NCI-H526 (cell line): ENCODE measurements around the gene MACROD1.
A peak's percentile ranks its signal among the peaks of the same experiment; 100 is the strongest.

Experiments
- DNase-seq, 2 experiments: peaks; one replicate each; lab custom pipeline; 2025; lab: John Stamatoyannopoulos, UW

MACROD1 gene, protein sequence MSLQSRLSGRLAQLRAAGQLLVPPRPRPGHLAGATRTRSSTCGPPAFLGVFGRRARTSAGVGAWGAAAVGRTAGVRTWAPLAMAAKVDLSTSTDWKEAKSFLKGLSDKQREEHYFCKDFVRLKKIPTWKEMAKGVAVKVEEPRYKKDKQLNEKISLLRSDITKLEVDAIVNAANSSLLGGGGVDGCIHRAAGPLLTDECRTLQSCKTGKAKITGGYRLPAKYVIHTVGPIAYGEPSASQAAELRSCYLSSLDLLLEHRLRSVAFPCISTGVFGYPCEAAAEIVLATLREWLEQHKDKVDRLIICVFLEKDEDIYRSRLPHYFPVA

DNA sequence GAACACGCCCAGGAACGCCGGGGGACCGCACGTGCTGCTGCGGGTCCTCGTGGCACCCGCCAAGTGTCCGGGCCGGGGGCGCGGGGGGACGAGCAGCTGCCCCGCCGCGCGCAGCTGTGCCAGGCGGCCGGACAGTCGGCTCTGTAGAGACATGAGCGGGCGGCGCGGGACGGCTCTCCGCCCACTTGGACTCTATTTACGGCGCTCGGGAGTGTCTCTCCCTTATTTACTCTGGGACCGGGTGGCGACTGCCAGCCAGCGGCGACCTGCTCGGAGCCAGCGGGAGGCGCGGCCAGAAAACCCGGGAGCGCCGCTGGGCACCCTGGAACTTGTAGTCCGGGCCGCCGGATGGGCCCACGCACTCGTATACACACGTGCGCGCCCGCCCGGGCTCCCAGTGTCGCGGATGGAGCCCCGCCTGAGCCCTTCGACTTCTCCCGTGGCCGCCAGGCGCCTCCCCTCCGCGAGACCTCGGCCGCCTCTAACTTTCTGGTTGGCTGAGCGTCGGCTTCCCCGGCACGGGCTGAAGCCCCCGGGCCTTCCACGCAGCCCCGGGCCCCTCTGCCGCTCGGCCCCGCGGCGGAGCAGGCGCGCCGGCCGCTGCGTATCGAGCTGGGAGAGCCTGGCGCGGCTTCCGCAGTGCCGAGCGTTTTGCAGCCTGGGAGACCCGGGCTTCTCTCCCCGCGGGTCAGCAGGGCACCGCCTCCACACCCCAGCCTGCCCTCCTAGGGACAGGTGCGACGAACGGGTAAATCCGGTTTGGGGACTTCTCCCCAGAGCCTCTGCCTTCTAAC, at the start of gene MACROD1:
Gene MACROD1, minus strand, starts transcription at position 272 of the 794 bp plus-strand sequence. Its CDS starts 119 bp downstream, at position 153.
- DNase-seq: peak; percentile 87 to 98

DNA sequence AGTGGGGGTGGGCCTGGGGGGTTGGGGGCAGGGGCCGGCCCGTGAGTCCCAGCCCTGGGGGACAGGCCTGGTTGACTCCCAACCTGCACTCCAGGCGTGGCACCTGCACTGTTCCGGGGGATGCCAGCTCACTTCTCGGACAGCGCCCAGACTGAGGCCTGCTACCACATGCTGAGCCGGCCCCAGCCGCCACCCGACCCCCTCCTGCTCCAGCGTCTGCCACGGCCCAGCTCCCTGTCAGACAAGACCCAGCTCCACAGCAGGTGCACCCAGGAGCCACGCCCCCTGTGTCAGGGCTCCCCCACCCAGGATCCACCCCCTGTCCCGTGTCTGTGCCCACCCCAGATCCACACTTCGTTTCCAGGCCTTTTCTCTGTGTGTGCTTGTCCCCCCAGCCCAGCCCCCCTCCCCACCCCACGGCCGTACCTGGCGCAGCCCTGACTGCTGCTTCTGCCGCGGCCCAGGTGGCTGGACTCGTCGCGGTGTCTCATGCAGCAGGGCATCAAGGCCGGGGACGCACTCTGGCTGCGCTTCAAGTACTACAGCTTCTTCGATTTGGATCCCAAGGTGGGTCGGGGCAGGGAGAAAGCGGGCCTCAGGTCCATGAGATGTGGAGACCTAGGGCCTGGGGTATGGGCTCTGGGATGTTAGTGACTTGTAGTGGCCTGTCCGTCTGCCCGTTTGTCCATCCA, 45.4 kb upstream of the MACROD1 start:
- no peak for DNase-seq

DNA sequence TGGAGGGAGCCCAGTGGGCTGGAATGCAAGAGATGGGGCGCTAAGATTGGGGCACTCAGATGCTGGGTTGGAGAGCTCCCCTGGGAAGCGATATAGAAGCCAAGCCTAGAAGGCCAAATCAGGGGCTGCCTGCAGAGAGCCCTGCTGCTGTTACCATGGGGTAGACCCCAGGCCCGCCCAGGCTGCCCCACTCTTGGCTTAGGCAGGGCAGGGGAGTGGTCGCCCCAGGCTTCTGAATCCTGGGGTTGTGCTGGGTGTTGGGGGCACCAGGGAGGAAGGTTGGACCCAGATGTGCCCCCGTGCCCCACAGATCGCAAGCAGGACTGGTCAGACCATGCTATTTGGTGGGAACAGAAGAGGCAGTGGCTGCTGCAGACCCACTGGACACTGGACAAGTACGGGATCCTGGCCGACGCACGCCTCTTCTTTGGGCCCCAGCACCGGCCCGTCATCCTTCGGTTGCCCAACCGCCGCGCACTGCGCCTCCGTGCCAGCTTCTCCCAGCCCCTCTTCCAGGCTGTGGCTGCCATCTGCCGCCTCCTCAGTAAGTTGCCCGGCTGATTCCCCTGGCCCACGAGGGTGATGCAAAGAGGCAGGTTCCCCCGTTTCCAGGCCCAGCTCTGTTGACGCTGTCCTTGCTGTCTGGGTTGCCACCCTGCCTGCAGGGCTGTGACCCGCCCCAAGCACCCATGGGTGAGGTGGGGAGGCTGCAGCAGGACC, 44.5 kb upstream of the MACROD1 start:
- no peak for DNase-seq

DNA sequence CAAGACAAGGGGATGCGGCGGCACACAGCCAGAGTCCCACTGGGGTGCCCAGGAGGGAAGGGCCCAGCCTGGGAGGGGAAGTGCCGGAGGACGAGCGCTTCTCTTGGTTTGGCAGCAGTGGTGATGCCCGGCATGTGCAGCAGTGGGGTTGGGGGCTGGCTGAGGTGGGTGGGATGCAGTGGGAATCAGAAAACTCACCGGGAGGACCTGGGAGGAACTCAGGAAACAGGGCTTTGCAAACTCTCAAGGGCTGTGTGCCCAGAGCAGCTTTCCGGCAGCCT, 43.6 kb upstream of the MACROD1 start:
- no peak for DNase-seq

DNA sequence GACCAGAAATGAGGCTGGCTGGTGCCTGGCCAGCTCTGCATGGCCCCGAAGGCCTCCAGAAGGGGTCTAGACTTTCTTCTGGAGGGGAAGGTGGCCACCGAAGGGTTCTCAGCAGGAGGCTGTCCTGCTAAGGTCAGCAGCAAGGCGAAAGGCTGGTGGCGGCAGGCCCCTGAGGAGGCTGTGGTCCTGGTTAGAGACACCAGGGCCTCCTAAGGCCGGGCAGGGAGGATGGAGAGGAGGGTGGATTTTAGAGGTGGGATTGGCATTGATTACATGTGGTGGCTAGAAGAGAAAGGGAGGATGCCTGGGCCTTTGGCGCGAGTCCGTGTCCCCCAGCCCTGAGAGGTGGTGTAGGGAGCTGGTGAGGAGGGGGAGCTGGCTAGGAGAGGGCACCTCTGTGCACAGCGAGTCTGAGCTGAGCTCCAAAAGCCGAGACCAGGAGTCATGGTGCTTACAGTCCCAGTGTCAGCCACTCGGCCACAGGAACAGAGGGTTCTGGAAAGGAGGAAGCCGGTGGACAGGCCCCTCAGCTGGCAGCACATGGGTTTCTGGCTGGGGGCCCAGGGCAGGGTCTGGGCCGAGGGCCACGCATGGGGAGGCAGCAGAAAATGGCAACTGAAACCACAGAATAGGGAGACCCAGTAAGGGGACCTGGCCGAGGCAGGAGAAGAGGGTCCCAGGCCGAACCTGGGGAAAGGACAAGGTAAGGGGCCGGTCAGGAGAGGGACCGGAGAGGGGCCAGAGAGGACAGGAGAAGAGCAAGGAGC, 43.1 kb upstream of the MACROD1 start:
- DNase-seq: no peak

DNA sequence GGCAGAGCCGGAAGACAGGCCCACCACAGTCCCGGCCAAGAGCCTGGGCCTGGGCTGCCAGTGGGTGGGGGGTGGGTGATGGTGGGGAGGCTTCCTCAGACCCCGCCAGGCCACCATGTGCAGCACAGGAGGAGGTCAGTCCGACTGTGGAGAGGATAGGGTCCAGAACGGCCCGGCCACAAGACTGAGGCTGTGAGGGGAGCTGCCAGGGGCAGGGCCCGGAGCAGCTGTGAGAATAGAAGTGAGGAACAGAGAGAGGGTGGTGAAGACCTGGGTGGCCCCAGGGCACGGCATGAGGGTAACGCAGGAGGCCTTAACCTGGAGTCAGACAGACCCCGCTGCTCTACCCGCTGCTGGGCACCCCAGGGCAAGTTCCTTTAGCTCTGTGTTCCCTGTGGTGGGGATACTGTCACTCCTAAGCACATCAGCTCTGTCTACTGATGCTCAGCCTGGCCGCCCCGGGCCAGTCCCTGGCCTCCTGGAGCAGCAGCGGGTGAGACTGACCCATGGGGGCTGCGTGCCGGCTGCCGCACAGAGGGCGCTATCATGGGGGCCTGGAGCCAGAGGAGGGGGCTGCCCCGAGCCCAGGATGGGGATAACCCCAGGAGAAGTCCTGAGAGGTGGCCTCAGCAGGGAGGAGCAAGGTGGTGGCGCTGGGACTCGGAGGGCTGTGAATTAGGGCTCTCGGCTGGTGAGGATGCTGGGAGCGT, 42.3 kb upstream of the MACROD1 start:
- DNase-seq: no peak

DNA sequence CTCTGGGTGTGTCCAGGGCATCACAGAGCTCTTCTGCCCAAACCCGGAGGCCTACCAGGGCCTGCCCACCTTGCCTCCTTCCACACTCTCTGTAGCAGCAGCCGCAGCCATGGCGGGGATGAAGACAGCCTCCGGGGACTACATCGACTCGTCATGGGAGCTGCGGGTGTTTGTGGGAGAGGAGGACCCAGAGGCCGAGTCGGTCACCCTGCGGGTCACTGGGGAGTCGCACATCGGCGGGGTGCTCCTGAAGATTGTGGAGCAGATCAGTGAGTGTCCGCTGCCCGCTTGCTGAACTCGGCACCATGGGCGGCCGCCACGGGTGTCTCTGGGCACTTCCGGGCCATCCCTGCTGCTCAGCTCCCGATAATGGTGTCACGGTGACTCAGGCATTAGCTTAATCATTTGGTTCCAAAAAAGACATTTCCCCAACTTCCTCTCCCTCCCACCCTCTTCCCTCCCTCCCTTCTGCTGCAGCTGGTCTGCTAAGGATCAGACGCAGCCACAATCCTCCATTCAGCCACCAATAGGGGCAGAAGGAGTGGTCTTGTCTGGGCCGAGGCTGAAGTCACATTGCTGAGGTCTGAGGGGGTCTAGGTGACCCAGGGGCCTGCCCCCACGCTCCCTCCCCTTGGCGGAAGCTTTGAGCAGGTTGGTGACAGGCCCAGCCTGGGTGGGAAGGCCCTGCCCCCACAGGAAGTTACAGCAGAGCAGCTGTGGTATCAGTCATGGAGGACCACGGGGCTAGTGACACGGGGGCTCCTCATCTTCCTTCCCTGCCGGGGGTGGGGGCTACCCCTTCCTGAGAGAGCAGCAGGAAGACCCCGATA, 41.6 kb upstream of the MACROD1 start:
- no peak for DNase-seq

DNA sequence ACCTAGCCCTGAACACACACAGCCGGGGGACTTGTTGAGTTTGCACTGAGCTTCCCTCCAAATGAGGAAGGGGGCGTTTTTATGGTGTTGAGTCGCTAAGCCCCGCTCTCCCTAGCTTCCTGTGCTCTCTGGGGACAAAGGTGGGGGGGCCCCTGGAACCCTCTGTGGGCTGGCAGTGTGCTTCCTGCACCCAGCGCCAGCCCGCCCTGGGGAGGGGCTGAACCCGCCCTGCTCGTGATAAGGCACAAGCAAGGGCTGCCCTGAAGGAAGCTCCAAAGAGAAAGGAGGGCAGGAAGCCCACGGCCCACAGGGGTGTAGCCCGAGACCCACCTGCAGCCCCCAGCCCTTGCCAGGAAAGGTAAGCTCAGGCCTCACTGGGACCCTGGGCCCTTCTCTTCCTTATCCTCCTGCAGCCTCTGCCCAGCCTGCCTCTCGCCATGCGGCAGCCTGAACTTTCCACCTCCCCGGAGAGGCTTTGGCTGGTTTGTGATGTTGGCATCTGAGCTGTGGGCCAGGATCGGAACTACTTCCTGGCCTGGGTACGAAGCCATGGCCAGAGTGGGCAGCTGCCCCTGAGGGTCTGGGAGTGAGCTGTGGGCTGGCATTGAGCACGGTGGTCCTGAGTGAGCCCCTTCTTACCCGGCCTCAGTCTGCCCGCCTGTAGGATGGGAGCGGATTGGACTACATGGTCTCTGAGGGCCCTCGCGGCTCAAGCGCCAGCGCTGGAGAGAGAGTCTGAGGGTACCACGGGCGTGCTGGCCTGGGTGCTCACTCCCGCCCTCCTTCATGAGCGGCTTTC, 40.7 kb upstream of the MACROD1 start, which contains the start of gene FERMT3:
Gene FERMT3, plus strand, starts transcription at position 265 of the 799 bp plus-strand sequence. CDS start 644 bp downstream, outside the sequence.
- DNase-seq: no peak

DNA sequence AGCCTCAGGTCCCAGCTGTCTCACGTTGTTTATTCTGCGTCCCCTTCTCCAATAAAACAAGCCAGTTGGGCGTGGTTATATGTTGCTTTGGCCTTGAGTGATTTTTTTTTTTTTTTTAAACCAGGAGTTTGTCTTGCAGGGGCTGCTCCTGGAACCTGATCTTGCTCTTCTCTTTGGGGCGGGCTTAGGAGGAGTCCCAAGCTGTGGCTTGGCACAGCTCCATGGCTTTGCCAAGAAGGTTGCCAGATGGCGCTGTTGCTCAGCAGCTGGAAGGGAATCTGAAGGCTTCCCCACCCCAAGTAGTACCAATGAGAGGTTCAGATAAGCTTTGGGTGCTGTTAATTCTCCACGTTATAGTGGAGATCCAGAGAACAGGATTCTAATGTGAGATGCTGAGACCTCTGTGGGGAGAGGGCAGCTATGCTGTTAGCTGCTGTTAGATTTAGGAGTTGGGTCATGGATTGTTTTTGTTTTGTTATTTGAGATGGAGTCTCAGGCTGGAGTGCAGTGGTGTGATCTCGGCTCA, 38.6 kb upstream of the MACROD1 start:
- peak; percentile 67 to 86 for DNase-seq

DNA sequence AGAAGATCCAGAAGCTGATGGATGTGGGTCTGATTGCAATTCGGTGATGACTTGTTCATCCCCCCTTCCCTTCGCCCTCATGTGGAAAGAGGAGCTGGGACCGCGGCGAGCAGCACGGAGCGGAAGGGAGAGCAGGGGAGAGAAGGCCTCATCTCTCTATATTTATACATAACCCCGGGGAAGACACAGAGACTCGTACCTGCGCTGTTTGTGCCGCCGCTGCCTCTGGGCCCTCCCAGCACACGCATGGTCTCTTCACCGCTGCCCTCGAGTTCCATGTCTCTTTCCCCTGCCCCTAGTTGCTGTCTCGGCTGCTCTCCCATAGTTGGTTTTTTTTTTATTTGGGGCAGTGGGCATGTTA, 38.1 kb upstream of the MACROD1 start:
- DNase-seq: no peak

DNA sequence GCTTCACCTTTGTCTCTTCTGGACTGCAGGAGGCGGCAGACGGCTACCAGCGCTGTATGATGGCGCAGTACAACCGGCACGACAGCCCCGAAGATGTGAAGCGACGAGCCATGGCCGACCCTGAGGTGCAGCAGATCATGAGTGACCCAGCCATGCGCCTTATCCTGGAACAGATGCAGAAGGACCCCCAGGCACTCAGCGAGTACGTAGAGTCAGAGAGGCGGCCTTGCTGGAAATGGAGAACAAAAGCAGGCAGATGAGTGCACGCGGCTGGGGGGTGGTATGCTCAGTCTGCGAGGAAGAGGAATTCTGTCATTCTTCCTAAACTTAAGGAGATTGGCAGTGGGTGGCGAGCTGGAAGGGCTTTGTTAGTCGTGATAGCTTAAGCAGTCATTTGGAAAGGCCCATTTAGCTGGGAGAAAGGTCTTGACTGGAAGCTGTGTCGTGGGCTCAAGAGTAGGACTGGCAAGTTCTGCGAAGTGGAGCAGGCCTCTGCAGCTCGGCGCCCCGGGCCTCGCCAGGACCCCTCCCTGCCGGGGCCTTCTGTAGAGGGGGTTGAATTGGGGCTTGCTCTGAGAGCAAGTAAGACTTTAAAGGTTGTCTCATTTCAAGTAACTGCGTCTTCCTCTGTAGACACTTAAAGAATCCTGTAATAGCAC, 37.6 kb upstream of the MACROD1 start:
- no peak for DNase-seq

DNA sequence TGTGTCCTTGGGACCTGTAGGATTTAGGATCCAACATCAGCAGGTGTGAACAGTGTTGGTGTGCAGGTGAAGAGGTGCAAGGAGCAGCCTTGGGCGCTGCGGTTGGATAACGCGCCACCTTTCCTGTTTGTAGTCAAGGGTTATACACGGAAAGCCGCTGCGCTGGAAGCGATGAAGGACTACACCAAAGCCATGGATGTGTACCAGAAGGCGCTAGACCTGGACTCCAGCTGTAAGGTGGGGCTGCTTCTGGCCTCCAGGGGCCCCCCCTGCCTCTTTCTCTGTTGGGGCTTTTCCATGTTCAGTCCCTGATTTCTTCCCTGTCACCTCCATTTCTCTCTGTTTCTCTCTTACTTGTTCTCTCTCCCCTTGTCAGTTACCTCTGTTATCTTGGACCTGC, 37.1 kb upstream of the MACROD1 start:
- no peak for DNase-seq

DNA sequence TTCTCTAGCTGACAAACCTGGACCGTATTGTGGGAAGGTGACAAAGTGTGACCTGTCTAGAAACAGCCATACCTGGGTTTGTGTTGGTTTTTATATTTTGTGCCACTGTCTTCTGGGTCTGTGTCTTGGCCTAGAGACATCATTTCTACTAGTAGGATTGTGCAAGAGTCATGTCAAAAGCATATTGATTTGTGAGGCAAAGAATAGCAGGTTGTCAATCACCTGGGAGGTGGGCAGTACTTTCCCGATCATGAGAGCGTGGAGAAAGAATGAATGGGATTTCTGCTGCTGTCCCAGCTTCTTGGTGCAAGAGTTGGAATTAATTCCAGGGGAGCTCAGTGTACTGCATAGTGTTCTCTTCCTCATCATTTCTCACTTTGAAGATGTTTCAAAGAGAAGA, 35.6 kb upstream of the MACROD1 start:
- no peak for DNase-seq

DNA sequence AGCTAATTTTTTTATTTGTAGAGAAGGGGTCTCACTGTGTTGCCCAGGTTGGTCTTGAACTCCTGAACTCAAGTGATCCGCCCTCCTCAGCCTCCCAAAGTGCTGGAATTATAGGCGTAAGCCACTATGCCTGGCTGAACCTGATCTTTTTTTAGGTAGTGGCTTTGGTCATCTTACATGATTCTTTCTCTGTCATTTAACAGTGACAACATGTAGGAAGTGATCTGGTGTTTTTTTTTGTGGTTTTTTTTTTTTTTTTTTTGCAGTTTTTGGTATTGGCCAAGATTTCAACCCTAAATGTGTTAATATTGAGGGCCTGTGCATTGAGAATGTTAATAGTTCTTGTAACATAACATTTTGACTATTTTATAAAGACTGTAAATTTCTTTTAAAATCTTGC, 32.6 kb upstream of the MACROD1 start:
- DNase-seq: no peak

DNA sequence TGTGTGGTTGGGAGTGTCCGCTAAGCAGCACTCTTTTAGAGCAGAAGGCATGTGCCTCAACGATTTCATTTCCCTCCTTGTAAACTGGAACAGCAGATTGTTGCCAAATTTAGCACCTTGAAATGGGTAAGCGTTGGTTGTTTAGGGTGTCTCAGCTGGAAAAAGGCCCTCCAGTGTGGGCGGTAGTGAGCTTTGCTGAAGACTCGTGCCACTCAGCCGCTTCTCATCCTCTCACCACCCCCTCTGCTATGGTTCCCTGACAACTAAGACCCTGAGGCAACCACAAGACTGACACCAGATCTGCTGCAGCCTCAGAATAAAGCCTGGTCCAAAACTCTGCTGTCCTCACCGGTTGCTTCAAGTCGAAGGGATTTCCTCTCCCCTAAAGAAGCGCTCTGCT, 30.7 kb upstream of the MACROD1 start:
- no peak for DNase-seq

DNA sequence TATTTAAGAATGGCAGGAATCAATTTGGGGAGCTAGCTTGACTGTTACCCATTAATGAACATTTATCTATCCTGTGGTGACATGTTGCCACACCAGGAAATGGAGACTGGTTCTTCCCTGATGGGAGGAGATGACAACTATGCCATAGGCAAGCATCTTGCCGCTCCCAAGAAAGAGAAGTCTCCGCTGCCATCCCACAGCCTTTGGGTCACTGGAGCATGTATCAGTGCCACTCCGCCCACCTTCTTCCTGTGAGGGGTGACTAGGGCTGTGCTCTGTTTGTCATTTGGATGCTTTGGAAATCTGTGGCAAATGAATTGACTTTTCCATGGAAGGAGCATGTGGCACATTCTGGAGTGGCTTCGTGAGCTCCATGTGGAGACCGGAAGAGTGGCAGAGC, 26.5 kb upstream of the MACROD1 start:
- no peak for DNase-seq

DNA sequence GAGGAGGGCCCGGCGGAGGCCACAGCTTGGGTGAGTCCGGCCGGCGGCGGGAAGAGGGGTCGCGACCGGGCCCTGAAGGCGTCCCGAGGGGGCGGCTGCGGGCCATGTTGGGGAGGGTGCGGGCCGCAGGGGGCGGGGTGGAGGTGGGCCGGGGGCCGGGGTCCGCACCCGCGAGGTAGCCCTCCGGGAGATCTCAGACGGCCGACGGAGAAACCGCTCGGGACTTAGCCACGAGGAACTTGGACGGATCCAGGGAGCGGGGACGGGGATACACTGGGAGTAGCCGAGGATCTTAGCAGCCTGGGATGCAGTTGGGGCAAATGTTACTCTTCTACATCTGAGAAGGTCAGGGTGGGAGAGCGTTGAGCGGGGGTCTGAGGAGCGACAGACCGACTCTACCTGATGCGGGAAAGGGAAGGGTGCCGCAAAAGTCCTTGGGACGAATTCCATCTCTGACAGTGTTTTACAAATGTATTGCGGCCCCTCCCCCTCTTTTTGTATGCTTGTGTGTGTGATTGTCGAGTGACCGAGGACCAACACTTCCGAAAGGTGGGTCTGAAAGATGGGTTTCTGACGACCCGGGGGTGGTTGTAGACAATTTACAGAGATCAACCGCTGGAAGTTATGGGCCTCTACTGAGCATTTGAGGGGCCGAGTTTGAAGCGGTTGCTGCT, 20.7 kb upstream of the MACROD1 start:
- peak in 1 of 2 experiments; percentile 46 for DNase-seq
